GM23248 (cell line): ENCODE data around the gene DGKI.

Experiments used
- EZH2 ChIP-seq: fragments of 200-600 bp; sonication (generic); IDR thresholded peaks from 2 replicates; pipeline ENCODE4 v1.6.1; 2018; ENCODE audit warnings: antibody characterized with exemption, mild to moderate bottlenecking; ENCODE audit not compliant: insufficient read depth, poor library complexity, severe bottlenecking
- EZH2phosphoT487 ChIP-seq: fragments of 200-600 bp; sonication (generic); IDR thresholded peaks from 2 replicates; pipeline ENCODE4 v1.6.1; 2018; ENCODE audit warnings: antibody characterized with exemption, moderate library complexity, mild to moderate bottlenecking, low read depth; ENCODE audit not compliant: insufficient read depth

DNA sequence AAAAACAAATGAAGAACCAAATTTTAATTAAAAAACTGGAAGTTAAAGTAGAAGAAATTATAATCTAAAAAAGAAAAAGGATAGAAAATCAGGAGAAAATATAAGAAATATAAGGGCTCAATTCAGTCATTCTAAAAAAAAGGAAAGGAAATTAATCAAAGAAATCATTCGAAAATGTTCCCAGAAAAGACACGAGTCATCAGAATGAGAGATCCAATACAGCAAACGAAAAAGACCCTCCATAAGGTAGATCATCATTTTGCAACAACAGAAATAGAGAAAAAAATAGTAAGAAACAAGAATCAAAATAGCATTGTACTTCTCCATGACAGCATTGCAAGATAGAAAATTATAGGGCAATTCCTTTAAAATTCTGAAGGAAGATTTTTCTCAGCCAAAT lies 22.5 kb upstream of the DGKI start:
- TF ChIP-seq EZH2phosphoT487 = no peak
- no peak for TF ChIP-seq EZH2
